Stimulated activated naive B cell treated with anti-CD40 and anti-IgM and Interleukin-4, amounts not matched to agents 10 μg/mL and 1 μg/mL and 100 μg/mL, for 72 hours (primary cell): Measurements from ENCODE around the gene ITPKB.

Experiments
- ATAC-seq, 2 donors: fragments of 150-1000 bp; cut with Tn5 transposase; replicated peaks; 2 replicates each; pipeline ENCODE4 v1.10.0; 2021; ENCODE audit warnings: moderate library complexity in 1 of 2
- DNase-seq: peaks from one replicate; pipeline ENCODE4 v3.0.0; 2021
- H3K27ac Mint-ChIP-seq: one replicate; pipeline ENCODE4 v1.8.0; 2022; ENCODE audit warnings: mild to moderate bottlenecking, mixed read lengths
- H3K27me3 Mint-ChIP-seq, 2 donors: one replicate each; pipeline ENCODE4 v1.8.0; 2022; ENCODE audit warnings: mixed read lengths in 2 of 2
- H3K36me3 Mint-ChIP-seq, 2 donors: one replicate each; pipeline ENCODE4 v1.8.0; 2022; ENCODE audit warnings: mixed read lengths in 2 of 2, mild to moderate bottlenecking in 1 of 2
- H3K4me1 Mint-ChIP-seq, 2 donors: one replicate each; pipeline ENCODE4 v1.8.0; 2022; ENCODE audit warnings: mixed read lengths in 2 of 2, mild to moderate bottlenecking in 1 of 2
- H3K4me3 Mint-ChIP-seq, 2 donors: one replicate each; pipeline ENCODE4 v1.8.0; 2022; ENCODE audit warnings: mild to moderate bottlenecking in 2 of 2, mixed read lengths in 2 of 2, moderate library complexity in 1 of 2
- H3K9me3 Mint-ChIP-seq, 2 donors: one replicate each; pipeline ENCODE4 v1.8.0; 2022; ENCODE audit warnings: mixed read lengths in 2 of 2, mild to moderate bottlenecking in 1 of 2

Gene ITPKB

GRCh38 chr1:226674892-226675714, 64.0 kb downstream of the ITPKB start:
- Mint-ChIP-seq H3K27ac (peak overlapping the region; percentile 95), H3K9me3 (peaks cover 3 to 4% of the 10 kb centered on the region in 2 donors), H3K4me1 (peaks cover 73 to 96% of the 10 kb centered on the region in 2 donors), H3K27me3 (no peaks in the 10 kb centered on the region), H3K36me3 (peaks cover 41 to 66% of the 10 kb centered on the region in 2 donors), H3K4me3 (peak overlapping the region; percentile 70 to 78)
- DNase-seq (peak; percentile 85), ATAC-seq (peak; percentile 77 to 83)

- H3K4me1 Mint-ChIP-seq: peaks cover 56 to 71% of the 10 kb centered on the region in 2 donors
Observed at GRCh38 chr1:226672339-226672762, 66.7 kb downstream of the ITPKB start.

GRCh38 chr1:226671277-226671676, 67.8 kb downstream of the ITPKB start:
- peaks cover 58 to 60% of the 10 kb centered on the region in 2 donors for H3K4me1 Mint-ChIP-seq
- peaks cover 40 to 52% of the 10 kb centered on the region in 2 donors for H3K36me3 Mint-ChIP-seq
- H3K9me3 Mint-ChIP-seq: peaks cover 3 to 4% of the 10 kb centered on the region in 2 donors
- H3K27ac Mint-ChIP-seq: peak overlapping the region; percentile 53
- no peak for ATAC-seq
- peak overlapping the region in 1 of 2 donors; percentile 3 for H3K4me3 Mint-ChIP-seq
- DNase-seq: no peak
- no peaks in the 10 kb centered on the region for H3K27me3 Mint-ChIP-seq

More at GRCh38 chr1:226672339-226672762, 66.7 kb downstream of the ITPKB start:
- peaks cover 34 to 48% of the 10 kb centered on the region in 2 donors for H3K36me3 Mint-ChIP-seq
- ATAC-seq (no peak), DNase-seq (no peak)
- H3K9me3 Mint-ChIP-seq: peaks cover 3 to 4% of the 10 kb centered on the region in 2 donors
- no peaks in the 10 kb centered on the region for H3K27me3 Mint-ChIP-seq
- peak overlapping the region; percentile 65 for H3K27ac Mint-ChIP-seq
- H3K4me3 Mint-ChIP-seq: no peak overlapping the region

- no peaks in the 10 kb centered on the region for H3K27me3 Mint-ChIP-seq
- DNase-seq (no peak), ATAC-seq (no peak)
- H3K27ac Mint-ChIP-seq: no peak overlapping the region
- peaks cover 48 to 59% of the 10 kb centered on the region in 2 donors for H3K4me1 Mint-ChIP-seq
- peaks cover 3 to 4% of the 10 kb centered on the region in 2 donors for H3K9me3 Mint-ChIP-seq
- H3K4me3 Mint-ChIP-seq: no peak overlapping the region
- H3K36me3 Mint-ChIP-seq: peaks cover 47 to 57% of the 10 kb centered on the region in 2 donors
Observed at GRCh38 chr1:226670073-226670472, 69.0 kb downstream of the ITPKB start.

GRCh38 chr1:226668173-226668560, 70.9 kb downstream of the ITPKB start:
- H3K4me3 Mint-ChIP-seq: no peak overlapping the region
- DNase-seq: no peak
- peaks cover 0 to 2% of the 10 kb centered on the region in 2 donors for H3K9me3 Mint-ChIP-seq
- peaks cover 44 to 55% of the 10 kb centered on the region in 2 donors for H3K36me3 Mint-ChIP-seq
- H3K4me1 Mint-ChIP-seq: peaks cover 32 to 68% of the 10 kb centered on the region in 2 donors
- peak overlapping the region; percentile 5 for H3K27ac Mint-ChIP-seq
- H3K27me3 Mint-ChIP-seq: no peaks in the 10 kb centered on the region
- ATAC-seq: no peak

GRCh38 chr1:226666692-226667091, 72.4 kb downstream of the ITPKB start:
- no peaks in the 10 kb centered on the region for H3K27me3 Mint-ChIP-seq
- ATAC-seq (no peak), DNase-seq (no peak)
- H3K27ac Mint-ChIP-seq: peak overlapping the region; percentile 89
- peaks cover 36 to 43% of the 10 kb centered on the region in 2 donors for H3K36me3 Mint-ChIP-seq
- H3K4me3 Mint-ChIP-seq: peak overlapping the region in 1 of 2 donors; percentile 22
- H3K9me3 Mint-ChIP-seq: no peaks in the 10 kb centered on the region
- peaks cover 17 to 63% of the 10 kb centered on the region in 2 donors for H3K4me1 Mint-ChIP-seq

- peaks cover 36 to 43% of the 10 kb centered on the region in 2 donors for H3K36me3 Mint-ChIP-seq
- no peaks in the 10 kb centered on the region for H3K9me3 Mint-ChIP-seq
- no peak for ATAC-seq
- H3K4me3 Mint-ChIP-seq: no peak overlapping the region
- no peak for DNase-seq
- no peaks in the 10 kb centered on the region for H3K27me3 Mint-ChIP-seq
- peak overlapping the region; percentile 89 for H3K27ac Mint-ChIP-seq
- peaks cover 11 to 63% of the 10 kb centered on the region in 2 donors for H3K4me1 Mint-ChIP-seq
Observed at GRCh38 chr1:226666164-226666506, 72.9 kb downstream of the ITPKB start.

- DNase-seq: no peak
- H3K9me3 Mint-ChIP-seq: no peaks in the 10 kb centered on the region
- peak overlapping the region; percentile 89 for H3K27ac Mint-ChIP-seq
- peaks cover 6 to 63% of the 10 kb centered on the region in 2 donors for H3K4me1 Mint-ChIP-seq
- ATAC-seq: no peak
- no peaks in the 10 kb centered on the region for H3K27me3 Mint-ChIP-seq
- H3K4me3 Mint-ChIP-seq: peak overlapping the region in 1 of 2 donors; percentile 13
- peaks cover 34 to 42% of the 10 kb centered on the region in 2 donors for H3K36me3 Mint-ChIP-seq
Observed at GRCh38 chr1:226665505-226666163, 73.4 kb downstream of the ITPKB start.

- H3K27ac Mint-ChIP-seq: peak overlapping the region; percentile 95
- H3K4me3 Mint-ChIP-seq: peak overlapping the region in 1 of 2 donors; percentile 17
- no peaks in the 10 kb centered on the region for H3K9me3 Mint-ChIP-seq
- peaks cover 0 to 67% of the 10 kb centered on the region in 2 donors for H3K4me1 Mint-ChIP-seq
- ATAC-seq (no peak), DNase-seq (no peak)
- no peaks in the 10 kb centered on the region for H3K27me3 Mint-ChIP-seq
- peaks cover 44 to 53% of the 10 kb centered on the region in 2 donors for H3K36me3 Mint-ChIP-seq
Observed at GRCh38 chr1:226664413-226665101, 74.5 kb downstream of the ITPKB start.

- H3K9me3 Mint-ChIP-seq: no peaks in the 10 kb centered on the region
- no peak for ATAC-seq
- peaks cover 0 to 76% of the 10 kb centered on the region in 2 donors for H3K4me1 Mint-ChIP-seq
- H3K27me3 Mint-ChIP-seq: no peaks in the 10 kb centered on the region
- peaks cover 44 to 57% of the 10 kb centered on the region in 2 donors for H3K36me3 Mint-ChIP-seq
- DNase-seq: no peak
- peak overlapping the region; percentile 95 for H3K27ac Mint-ChIP-seq
- H3K4me3 Mint-ChIP-seq: peak overlapping the region in 1 of 2 donors; percentile 69
Observed at GRCh38 chr1:226663327-226663704, 75.8 kb downstream of the ITPKB start.

- peak; percentile 92 to 95 for ATAC-seq
- Mint-ChIP-seq H3K27me3 (no peaks in the 10 kb centered on the region), H3K36me3 (peaks cover 48 to 61% of the 10 kb centered on the region in 2 donors), H3K4me3 (peak overlapping the region; percentile 29 to 69), H3K4me1 (peaks cover 0 to 79% of the 10 kb centered on the region in 2 donors), H3K27ac (peak overlapping the region; percentile 98), H3K9me3 (no peaks in the 10 kb centered on the region)
- peak; percentile 97 for DNase-seq
Observed at GRCh38 chr1:226662642-226663326, 76.3 kb downstream of the ITPKB start.

GRCh38 chr1:226661965-226662364, 77.1 kb downstream of the ITPKB start:
- H3K27me3 Mint-ChIP-seq: no peaks in the 10 kb centered on the region
- peaks cover 0 to 79% of the 10 kb centered on the region in 2 donors for H3K4me1 Mint-ChIP-seq
- H3K36me3 Mint-ChIP-seq: peaks cover 47 to 60% of the 10 kb centered on the region in 2 donors
- peak overlapping the region; percentile 17 to 69 for H3K4me3 Mint-ChIP-seq
- no peak for DNase-seq
- no peak for ATAC-seq
- no peaks in the 10 kb centered on the region for H3K9me3 Mint-ChIP-seq
- H3K27ac Mint-ChIP-seq: peak overlapping the region; percentile 98

GRCh38 chr1:226661271-226661670, 77.8 kb downstream of the ITPKB start:
- ATAC-seq: no peak
- Mint-ChIP-seq H3K36me3 (peaks cover 42 to 62% of the 10 kb centered on the region in 2 donors), H3K27me3 (no peaks in the 10 kb centered on the region), H3K27ac (peak overlapping the region; percentile 98), H3K4me1 (peaks cover 0 to 79% of the 10 kb centered on the region in 2 donors), H3K4me3 (peak overlapping the region in 1 of 2 donors; percentile 66), H3K9me3 (no peaks in the 10 kb centered on the region)
- no peak for DNase-seq
